ENCODE data around the gene ERFE. TPM values are rescaled to one million over a fixed set of nuclear protein-coding genes. Genes with fewer than 3 reads are reported as not detected.

Gene ERFE
- total RNA-seq, 1 donor from 2014 or later = 4.2 TPM

GRCh38 chr2:238140040-238140439 lies 18.7 kb upstream of the ERFE start:
- Histone ChIP-seq H3K4me3 (ENCODE audit: low read length in 3 of 3) (peak overlapping the region; percentile 65 to 87 (median 76)), H3K27me3 (ENCODE audit: control insufficient read depth in 3 of 3, insufficient read depth in 3 of 3, low read length in 3 of 3) (no peaks in the 10 kb centered on the region), H3K4me1 (ENCODE audit: control insufficient read depth in 3 of 3, insufficient read depth in 3 of 3, low read length in 3 of 3) (peaks cover 68 to 98% (median 84%) of the 10 kb centered on the region in 3 donors), H3K9me3 (ENCODE audit: control insufficient read depth in 3 of 3, low read length in 3 of 3) (no peaks in the 10 kb centered on the region), H3K9ac (ENCODE audit: low read depth in 1 of 3, low read length in 3 of 3) (peak overlapping the region in 2 of 3 donors; percentile 83 to 98), H3K36me3 (ENCODE audit: control insufficient read depth in 3 of 3, insufficient read depth in 3 of 3, low read length in 3 of 3) (peaks cover 8 to 19% (median 17%) of the 10 kb centered on the region in 3 donors), H3K27ac (ENCODE audit: low read depth, low read length) (peak overlapping the region; percentile 94)

GRCh38 chr2:238140721-238141540 lies 17.8 kb upstream of the ERFE start:
- H3K4me3 ChIP-seq (ENCODE audit: low read length in 3 of 3) = peak overlapping the region in 2 of 3 donors; percentile 72 to 76
- peak overlapping the region in 1 of 3 donors; percentile 98 for H3K9ac ChIP-seq (ENCODE audit: low read depth in 1 of 3, low read length in 3 of 3)
- H3K9me3 ChIP-seq (ENCODE audit: control insufficient read depth in 3 of 3, low read length in 3 of 3) = no peaks in the 10 kb centered on the region
- H3K4me1 ChIP-seq (ENCODE audit: control insufficient read depth in 3 of 3, insufficient read depth in 3 of 3, low read length in 3 of 3) = peaks cover 64 to 98% (median 75%) of the 10 kb centered on the region in 3 donors
- no peaks in the 10 kb centered on the region for H3K27me3 ChIP-seq (ENCODE audit: control insufficient read depth in 3 of 3, insufficient read depth in 3 of 3, low read length in 3 of 3)
- H3K27ac ChIP-seq (ENCODE audit: low read depth, low read length) = no peak overlapping the region
- H3K36me3 ChIP-seq (ENCODE audit: control insufficient read depth in 3 of 3, insufficient read depth in 3 of 3, low read length in 3 of 3) = peaks cover 8 to 22% (median 17%) of the 10 kb centered on the region in 3 donors

GRCh38 chr2:238141541-238142318 lies 17.0 kb upstream of the ERFE start:
- Histone ChIP-seq H3K27ac (ENCODE audit: low read depth, low read length) (peak overlapping the region; percentile 86), H3K27me3 (ENCODE audit: control insufficient read depth in 3 of 3, insufficient read depth in 3 of 3, low read length in 3 of 3) (no peaks in the 10 kb centered on the region), H3K36me3 (ENCODE audit: control insufficient read depth in 3 of 3, insufficient read depth in 3 of 3, low read length in 3 of 3) (peaks cover 8 to 23% (median 17%) of the 10 kb centered on the region in 3 donors), H3K9ac (ENCODE audit: low read depth in 1 of 3, low read length in 3 of 3) (peak overlapping the region; percentile 70 to 87 (median 73)), H3K9me3 (ENCODE audit: control insufficient read depth in 3 of 3, low read length in 3 of 3) (no peaks in the 10 kb centered on the region), H3K4me1 (ENCODE audit: control insufficient read depth in 3 of 3, insufficient read depth in 3 of 3, low read length in 3 of 3) (peaks cover 60 to 91% (median 69%) of the 10 kb centered on the region in 3 donors), H3K4me3 (ENCODE audit: low read length in 3 of 3) (peak overlapping the region; percentile 55 to 76 (median 72))

- H3K27me3 ChIP-seq (ENCODE audit: control insufficient read depth in 3 of 3, insufficient read depth in 3 of 3, low read length in 3 of 3) = no peaks in the 10 kb centered on the region
- H3K4me1 ChIP-seq (ENCODE audit: control insufficient read depth in 3 of 3, insufficient read depth in 3 of 3, low read length in 3 of 3) = peaks cover 52 to 90% (median 61%) of the 10 kb centered on the region in 3 donors
- peak overlapping the region; percentile 55 to 76 (median 72) for H3K4me3 ChIP-seq (ENCODE audit: low read length in 3 of 3)
- H3K9ac ChIP-seq (ENCODE audit: low read depth in 1 of 3, low read length in 3 of 3) = peak overlapping the region; percentile 70 to 87 (median 73)
- H3K36me3 ChIP-seq (ENCODE audit: control insufficient read depth in 3 of 3, insufficient read depth in 3 of 3, low read length in 3 of 3) = peaks cover 8 to 23% (median 17%) of the 10 kb centered on the region in 3 donors
- peak overlapping the region; percentile 86 for H3K27ac ChIP-seq (ENCODE audit: low read depth, low read length)
- no peaks in the 10 kb centered on the region for H3K9me3 ChIP-seq (ENCODE audit: control insufficient read depth in 3 of 3, low read length in 3 of 3)
These were observed 16.2 kb upstream of the ERFE start for GRCh38 chr2:238142382-238143205.

GRCh38 chr2:238143239-238143951 lies 15.4 kb upstream of the ERFE start:
- Histone ChIP-seq H3K27ac (ENCODE audit: low read depth, low read length) (peak overlapping the region; percentile 86), H3K4me3 (ENCODE audit: low read length in 3 of 3) (peak overlapping the region in 2 of 3 donors; percentile 72 to 76), H3K4me1 (ENCODE audit: control insufficient read depth in 3 of 3, insufficient read depth in 3 of 3, low read length in 3 of 3) (peaks cover 44 to 82% (median 53%) of the 10 kb centered on the region in 3 donors), H3K27me3 (ENCODE audit: control insufficient read depth in 3 of 3, insufficient read depth in 3 of 3, low read length in 3 of 3) (no peaks in the 10 kb centered on the region), H3K9ac (ENCODE audit: low read depth in 1 of 3, low read length in 3 of 3) (peak overlapping the region in 2 of 3 donors; percentile 73 to 87), H3K9me3 (ENCODE audit: control insufficient read depth in 3 of 3, low read length in 3 of 3) (no peaks in the 10 kb centered on the region), H3K36me3 (ENCODE audit: control insufficient read depth in 3 of 3, insufficient read depth in 3 of 3, low read length in 3 of 3) (peaks cover 8 to 23% (median 17%) of the 10 kb centered on the region in 3 donors)

GRCh38 chr2:238144262-238144661 lies 14.5 kb upstream of the ERFE start:
- H3K27me3 ChIP-seq (ENCODE audit: control insufficient read depth in 3 of 3, insufficient read depth in 3 of 3, low read length in 3 of 3) = no peaks in the 10 kb centered on the region
- H3K9me3 ChIP-seq (ENCODE audit: control insufficient read depth in 3 of 3, low read length in 3 of 3) = no peaks in the 10 kb centered on the region
- H3K4me3 ChIP-seq (ENCODE audit: low read length in 3 of 3) = no peak overlapping the region
- H3K27ac ChIP-seq (ENCODE audit: low read depth, low read length) = peak overlapping the region; percentile 86
- H3K4me1 ChIP-seq (ENCODE audit: control insufficient read depth in 3 of 3, insufficient read depth in 3 of 3, low read length in 3 of 3) = peaks cover 50 to 81% (median 55%) of the 10 kb centered on the region in 3 donors
- H3K9ac ChIP-seq (ENCODE audit: low read depth in 1 of 3, low read length in 3 of 3) = peak overlapping the region in 2 of 3 donors; percentile 45 to 73
- peaks cover 10 to 25% (median 17%) of the 10 kb centered on the region in 3 donors for H3K36me3 ChIP-seq (ENCODE audit: control insufficient read depth in 3 of 3, insufficient read depth in 3 of 3, low read length in 3 of 3)

GRCh38 chr2:238145046-238145445 lies 13.7 kb upstream of the ERFE start:
- no peak overlapping the region for H3K4me3 ChIP-seq (ENCODE audit: low read length in 3 of 3)
- H3K27me3 ChIP-seq (ENCODE audit: control insufficient read depth in 3 of 3, insufficient read depth in 3 of 3, low read length in 3 of 3) = no peaks in the 10 kb centered on the region
- H3K9me3 ChIP-seq (ENCODE audit: control insufficient read depth in 3 of 3, low read length in 3 of 3) = no peaks in the 10 kb centered on the region
- H3K9ac ChIP-seq (ENCODE audit: low read depth in 1 of 3, low read length in 3 of 3) = peak overlapping the region in 1 of 3 donors; percentile 33
- peak overlapping the region; percentile 86 for H3K27ac ChIP-seq (ENCODE audit: low read depth, low read length)
- H3K36me3 ChIP-seq (ENCODE audit: control insufficient read depth in 3 of 3, insufficient read depth in 3 of 3, low read length in 3 of 3) = peaks cover 10 to 22% (median 17%) of the 10 kb centered on the region in 3 donors
- H3K4me1 ChIP-seq (ENCODE audit: control insufficient read depth in 3 of 3, insufficient read depth in 3 of 3, low read length in 3 of 3) = peaks cover 51 to 81% (median 54%) of the 10 kb centered on the region in 3 donors

- no peak overlapping the region for H3K9ac ChIP-seq (ENCODE audit: low read depth in 1 of 3, low read length in 3 of 3)
- peaks cover 50 to 81% (median 54%) of the 10 kb centered on the region in 3 donors for H3K4me1 ChIP-seq (ENCODE audit: control insufficient read depth in 3 of 3, insufficient read depth in 3 of 3, low read length in 3 of 3)
- H3K27me3 ChIP-seq (ENCODE audit: control insufficient read depth in 3 of 3, insufficient read depth in 3 of 3, low read length in 3 of 3) = no peaks in the 10 kb centered on the region
- H3K36me3 ChIP-seq (ENCODE audit: control insufficient read depth in 3 of 3, insufficient read depth in 3 of 3, low read length in 3 of 3) = peaks cover 8 to 19% (median 10%) of the 10 kb centered on the region in 3 donors
- no peak overlapping the region for H3K4me3 ChIP-seq (ENCODE audit: low read length in 3 of 3)
- no peaks in the 10 kb centered on the region for H3K9me3 ChIP-seq (ENCODE audit: control insufficient read depth in 3 of 3, low read length in 3 of 3)
- no peak overlapping the region for H3K27ac ChIP-seq (ENCODE audit: low read depth, low read length)
These were observed 12.9 kb upstream of the ERFE start for GRCh38 chr2:238145851-238146250.
